HepG2 (cell line): ENCODE data around the gene SMARCE1. TPM values are rescaled to one million over a fixed set of nuclear protein-coding genes. Genes with fewer than 3 reads are reported as not detected.

Experiments
- EED ChIP-seq: sonication (generic); formaldehyde crosslinking; IDR thresholded peaks from 2 replicates; pipeline ENCODE4 v1.5.0; 2020; ENCODE audit warnings: mild to moderate bottlenecking, missing genetic modification reagents
- FOSL2 ChIP-seq: sonication (generic); formaldehyde crosslinking; IDR thresholded peaks from 2 replicates; pipeline ENCODE4 v1.4.0; 2020; ENCODE audit warnings: missing genetic modification reagents
- HMGXB4 ChIP-seq, 2 experiments: sonication (generic) in 1 of 2; formaldehyde crosslinking in 1 of 2; IDR thresholded peaks; 2 replicates each; pipeline versions ENCODE4 v1.4.0 to v1.6.1; 2018 to 2020; ENCODE audit warnings: missing genetic modification reagents in 2 of 2, borderline replicate concordance in 1 of 2, low read depth in 1 of 2, mild to moderate bottlenecking in 1 of 2, missing biosample characterization in 1 of 2
- LCORL ChIP-seq, 2 experiments: fragments of 450-650 bp in 1 of 2; sonication (generic) in 1 of 2; formaldehyde crosslinking in 1 of 2; IDR thresholded peaks; 2 replicates each; pipeline versions ENCODE4 v1.5.0 to v1.6.1; 2017 to 2020; ENCODE audit warnings: antibody characterized with exemption in 1 of 2, missing genetic modification reagents in 1 of 2
- MAFK ChIP-seq, 2 experiments: IDR thresholded peaks in 1 of 2; conservative IDR thresholded peaks in 1 of 2; 2 replicates each; pipeline ENCODE4 v1.6.1; 2011; ENCODE audit warnings: improper control_type of control experiment in 2 of 2, low read length in 2 of 2
- ONECUT2 ChIP-seq: sonication (generic); formaldehyde crosslinking; IDR thresholded peaks from 2 replicates; pipeline ENCODE4 v1.4.0; 2020; ENCODE audit warnings: missing genetic modification reagents
- PAXIP1 ChIP-seq: sonication (generic); formaldehyde crosslinking; conservative IDR thresholded peaks from 2 replicates; pipeline ENCODE4 v1.4.0; 2020; ENCODE audit warnings: mild to moderate bottlenecking, missing genetic modification reagents, moderate library complexity
- PITX1 ChIP-seq: sonication (generic); formaldehyde crosslinking; IDR thresholded peaks from 2 replicates; pipeline ENCODE4 v1.5.1; 2020; ENCODE audit warnings: mild to moderate bottlenecking, missing genetic modification reagents
- SAP130 ChIP-seq: IDR thresholded peaks from 2 replicates; pipeline ENCODE4 v1.6.1; 2016; ENCODE audit warnings: low read depth
- SPEN ChIP-seq: sonication (generic); formaldehyde crosslinking; IDR thresholded peaks from 2 replicates; pipeline ENCODE4 v1.5.1; 2020; ENCODE audit warnings: low read depth, mild to moderate bottlenecking, missing genetic modification reagents
- STAG1 ChIP-seq: sonication (generic); formaldehyde crosslinking; IDR thresholded peaks from 2 replicates; pipeline ENCODE4 v1.4.0; 2020; ENCODE audit warnings: missing genetic modification reagents
- THAP11 ChIP-seq: IDR thresholded peaks from 2 replicates; pipeline ENCODE4 v1.6.1; 2016; ENCODE audit warnings: missing biosample characterization, missing genetic modification reagents
- ZNF205 ChIP-seq: IDR thresholded peaks from 2 replicates; pipeline ENCODE4 v1.6.1; 2018; ENCODE audit warnings: missing biosample characterization, missing genetic modification reagents
- ZNF263 ChIP-seq: sonication (generic); formaldehyde crosslinking; IDR thresholded peaks from 2 replicates; pipeline ENCODE4 v1.4.0; 2020; ENCODE audit warnings: missing genetic modification reagents
- polyA plus RNA-seq, 8 experiments: library from polyadenylated mRNA; depleted of rRNA in 3 of 8; stranded (reverse) in 7 of 8; unstranded in 1 of 8; fragments of >200 nt; fragmentation: Illumina TruSeq in 4 of 8; extraction: Trizol in 4 of 8; gene quantifications; 2 replicates each; pipeline versions ENCODE4 v1.2.1 to v1.2.3, GENCODE V29; 2011 to 2016; ENCODE audit warnings: low read depth in 4 of 8, missing spikeins in 1 of 8, mixed read lengths in 1 of 8; ENCODE audit not compliant: insufficient read depth in 1 of 8
- total RNA-seq, 5 experiments: library from RNA; depleted of rRNA; stranded (reverse); fragments of >200 nt; fragmentation: Illumina TruSeq; extraction: Trizol; gene quantifications; 2 replicates each; pipeline ENCODE4 v1.2.3, GENCODE V29; 2016; ENCODE audit warnings: low read depth in 1 of 5
- TF ChIP-seq, protein P1 (sequence below): sonication (generic); formaldehyde crosslinking; IDR thresholded peaks from 2 replicates; pipeline ENCODE4 v1.8.0; 2022; ENCODE audit warnings: mild to moderate bottlenecking, missing genetic modification reagents, moderate library complexity
- TF ChIP-seq, protein P2 (sequence below): sonication (generic); formaldehyde crosslinking; IDR thresholded peaks from 2 replicates; pipeline ENCODE4 v1.8.0; 2022; ENCODE audit warnings: missing genetic modification reagents, mild to moderate bottlenecking, borderline replicate concordance
- TF ChIP-seq, protein P3 (sequence below): sonication (generic); formaldehyde crosslinking; IDR thresholded peaks from 2 replicates; pipeline ENCODE4 v1.4.0; 2020; ENCODE audit warnings: missing genetic modification reagents, mild to moderate bottlenecking, borderline replicate concordance
- TF ChIP-seq, protein P4 (sequence below): sonication (generic); formaldehyde crosslinking; IDR thresholded peaks from 2 replicates; pipeline ENCODE4 v1.5.0; 2020; ENCODE audit warnings: missing genetic modification reagents

The SMARCE1 gene
- total and polyA plus RNA-seq, 2 of the 13 experiments (the other 11 are each of a cell fraction or from before 2014, with no cell fraction given) = 43.5 to 127 TPM

DNA sequence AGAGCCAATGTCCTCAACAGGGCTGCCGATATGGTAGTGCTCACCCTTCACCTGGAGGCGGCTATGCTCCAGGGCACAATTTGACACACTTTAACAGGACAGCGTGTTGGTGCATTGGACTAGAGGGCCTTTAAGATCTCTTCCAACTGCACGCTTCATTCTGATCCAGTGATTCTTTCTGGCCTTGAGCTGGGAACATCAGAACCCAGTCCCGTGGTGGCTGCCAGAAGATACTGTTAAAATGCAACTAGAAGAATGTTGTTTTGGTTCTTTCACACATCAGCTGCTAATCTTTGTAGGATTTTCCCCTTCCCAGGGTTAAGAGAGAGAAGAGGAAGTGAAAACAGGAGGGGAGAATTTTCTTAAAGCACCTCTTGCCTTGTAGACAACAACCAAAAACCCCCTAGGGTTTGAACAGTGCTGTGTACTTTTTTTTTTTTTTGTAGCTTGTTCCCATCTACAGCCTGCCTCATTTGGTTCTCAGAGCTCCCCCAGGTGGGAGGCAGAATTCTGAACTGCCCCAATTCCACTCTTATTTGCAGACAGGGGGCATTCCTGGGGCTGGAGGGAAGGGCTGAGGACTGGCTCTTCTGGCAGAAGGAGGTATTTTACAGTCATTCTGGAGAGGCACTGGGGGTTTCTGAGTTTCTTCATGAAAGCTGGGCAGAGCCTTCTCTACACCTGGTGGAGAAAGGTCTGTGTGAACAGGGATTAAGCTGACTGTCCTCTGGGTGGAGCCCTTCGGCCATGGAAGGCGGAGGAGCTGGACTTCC is 32.4 kb downstream of the SMARCE1 start (continued):
- no peak for TF ChIP-seq PAXIP1 (CRISPR knock-in tag)
- TF ChIP-seq EED (CRISPR knock-in tag) = no peak
- TF ChIP-seq, protein P1, sequence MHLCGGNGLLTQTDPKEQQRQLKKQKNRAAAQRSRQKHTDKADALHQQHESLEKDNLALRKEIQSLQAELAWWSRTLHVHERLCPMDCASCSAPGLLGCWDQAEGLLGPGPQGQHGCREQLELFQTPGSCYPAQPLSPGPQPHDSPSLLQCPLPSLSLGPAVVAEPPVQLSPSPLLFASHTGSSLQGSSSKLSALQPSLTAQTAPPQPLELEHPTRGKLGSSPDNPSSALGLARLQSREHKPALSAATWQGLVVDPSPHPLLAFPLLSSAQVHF (CRISPR knock-in tag) = no peak
- TF ChIP-seq PITX1 (CRISPR knock-in tag) = peak; percentile 94
- TF ChIP-seq FOSL2 (CRISPR knock-in tag) = 0 out of 2 replicates have a peak, but pooled peaks have one; percentile 20
- TF ChIP-seq, protein P2, sequence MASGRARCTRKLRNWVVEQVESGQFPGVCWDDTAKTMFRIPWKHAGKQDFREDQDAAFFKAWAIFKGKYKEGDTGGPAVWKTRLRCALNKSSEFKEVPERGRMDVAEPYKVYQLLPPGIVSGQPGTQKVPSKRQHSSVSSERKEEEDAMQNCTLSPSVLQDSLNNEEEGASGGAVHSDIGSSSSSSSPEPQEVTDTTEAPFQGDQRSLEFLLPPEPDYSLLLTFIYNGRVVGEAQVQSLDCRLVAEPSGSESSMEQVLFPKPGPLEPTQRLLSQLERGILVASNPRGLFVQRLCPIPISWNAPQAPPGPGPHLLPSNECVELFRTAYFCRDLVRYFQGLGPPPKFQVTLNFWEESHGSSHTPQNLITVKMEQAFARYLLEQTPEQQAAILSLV (CRISPR knock-in tag) = no peak
- peak; percentile 90 for TF ChIP-seq STAG1 (CRISPR knock-in tag)
- TF ChIP-seq MAFK (conservative IDR thresholded peaks at IDR 0.05 in 1 of 2, IDR thresholded peaks at IDR 0.05 in 1 of 2; ENCODE audit: low read length in 2 of 2) = no peak
- TF ChIP-seq SPEN (CRISPR knock-in tag) = no peak
- TF ChIP-seq LCORL (IDR thresholded peaks at IDR 0.05) = no peak
- TF ChIP-seq LCORL (CRISPR knock-in tag; IDR thresholded peaks at IDR 0.05) = 0 out of 2 replicates have a peak, but pooled peaks have one; percentile 37
- 0 out of 2 replicates have a peak, but pooled peaks have one; percentile 39 for TF ChIP-seq THAP11 (CRISPR knock-in tag)
- peak; percentile 34 to 79; a peak in 2 of 4 replicates for TF ChIP-seq HMGXB4 (CRISPR knock-in tag; IDR thresholded peaks at IDR 0.05; ENCODE audit: borderline replicate concordance in 1 of 2, low read depth in 1 of 2)
- TF ChIP-seq, protein P3, sequence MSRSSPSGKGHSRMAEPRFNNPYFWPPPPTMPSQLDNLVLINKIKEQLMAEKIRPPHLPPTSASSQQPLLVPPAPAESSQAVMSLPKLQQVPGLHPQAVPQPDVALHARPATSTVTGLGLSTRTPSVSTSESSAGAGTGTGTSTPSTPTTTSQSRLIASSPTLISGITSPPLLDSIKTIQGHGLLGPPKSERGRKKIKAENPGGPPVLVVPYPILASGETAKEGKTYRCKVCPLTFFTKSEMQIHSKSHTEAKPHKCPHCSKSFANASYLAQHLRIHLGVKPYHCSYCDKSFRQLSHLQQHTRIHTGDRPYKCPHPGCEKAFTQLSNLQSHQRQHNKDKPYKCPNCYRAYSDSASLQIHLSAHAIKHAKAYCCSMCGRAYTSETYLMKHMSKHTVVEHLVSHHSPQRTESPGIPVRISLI (CRISPR knock-in tag) = peak; percentile 17; the same call in 1 of the 2 replicates
- TF ChIP-seq ONECUT2 = no peak
- TF ChIP-seq ZNF205 (CRISPR knock-in tag) = 0 out of 2 replicates have a peak, but pooled peaks have one; percentile 51
- peak; percentile 63; the same call in 1 of the 2 replicates for TF ChIP-seq ZNF263 (CRISPR knock-in tag)
- TF ChIP-seq, protein P4, sequence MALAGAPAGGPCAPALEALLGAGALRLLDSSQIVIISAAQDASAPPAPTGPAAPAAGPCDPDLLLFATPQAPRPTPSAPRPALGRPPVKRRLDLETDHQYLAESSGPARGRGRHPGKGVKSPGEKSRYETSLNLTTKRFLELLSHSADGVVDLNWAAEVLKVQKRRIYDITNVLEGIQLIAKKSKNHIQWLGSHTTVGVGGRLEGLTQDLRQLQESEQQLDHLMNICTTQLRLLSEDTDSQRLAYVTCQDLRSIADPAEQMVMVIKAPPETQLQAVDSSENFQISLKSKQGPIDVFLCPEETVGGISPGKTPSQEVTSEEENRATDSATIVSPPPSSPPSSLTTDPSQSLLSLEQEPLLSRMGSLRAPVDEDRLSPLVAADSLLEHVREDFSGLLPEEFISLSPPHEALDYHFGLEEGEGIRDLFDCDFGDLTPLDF (CRISPR knock-in tag) = no peak
- TF ChIP-seq SAP130 (CRISPR knock-in tag) = peak; percentile 22; the same call in 1 of the 2 replicates
